DMS53 treated with DMSO at 0.1 percent for 48 hours (cell line): ENCODE measurements around the gene ZCCHC14.
"Not testable (repeated sequence)": the region's sequence is repeated elsewhere in the genome, so short reads cannot be mapped to it uniquely, and the experiment has no call there.

ENCODE experiments used
- DNase-seq: peaks from one replicate; lab custom pipeline; 2025; ENCODE audit not compliant: unreplicated experiment; lab: John Stamatoyannopoulos, UW

ZCCHC14 gene

DNA sequence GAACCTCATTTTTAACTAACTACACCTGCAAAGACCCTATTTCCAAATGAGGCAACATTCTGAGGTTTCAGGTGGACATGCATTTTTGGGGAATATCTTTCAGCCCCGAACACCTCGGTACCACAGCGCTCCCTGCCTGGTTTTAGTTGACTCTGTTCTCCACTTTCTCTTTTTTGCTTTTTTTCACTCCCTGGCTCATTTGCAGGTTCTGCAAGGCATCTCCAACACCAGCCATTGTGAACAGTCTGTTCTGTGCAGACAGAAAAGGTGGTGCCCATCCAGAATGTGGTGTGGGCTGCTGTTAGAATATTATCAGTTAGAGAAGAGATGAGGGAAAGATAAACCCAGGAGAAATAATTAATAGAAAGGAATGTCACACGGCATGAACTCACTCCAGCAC lies 32.5 kb upstream of the ZCCHC14 start:
- DNase-seq = no peak

DNA sequence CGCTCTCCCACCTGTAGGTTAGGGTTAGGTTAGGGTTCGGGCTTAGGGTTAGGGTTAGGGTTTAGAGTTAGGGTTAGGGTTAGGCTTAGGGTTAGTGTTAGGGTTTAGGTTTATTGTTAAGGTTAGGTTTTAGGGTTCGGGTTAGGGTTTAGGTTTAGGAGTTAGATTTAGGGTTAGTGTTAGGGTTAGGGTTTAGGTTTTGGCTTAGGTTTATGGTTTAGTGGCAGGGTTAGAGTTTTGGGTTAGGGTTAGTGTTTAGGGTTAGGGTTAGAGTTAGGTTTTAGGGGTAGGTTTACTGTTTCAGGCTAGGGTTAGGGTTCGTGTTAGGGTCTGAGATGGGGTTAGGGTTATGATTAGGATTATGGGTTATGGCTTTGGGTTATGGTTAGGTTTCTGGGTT lies 31.6 kb upstream of the ZCCHC14 start:
- no peak for DNase-seq

DNA sequence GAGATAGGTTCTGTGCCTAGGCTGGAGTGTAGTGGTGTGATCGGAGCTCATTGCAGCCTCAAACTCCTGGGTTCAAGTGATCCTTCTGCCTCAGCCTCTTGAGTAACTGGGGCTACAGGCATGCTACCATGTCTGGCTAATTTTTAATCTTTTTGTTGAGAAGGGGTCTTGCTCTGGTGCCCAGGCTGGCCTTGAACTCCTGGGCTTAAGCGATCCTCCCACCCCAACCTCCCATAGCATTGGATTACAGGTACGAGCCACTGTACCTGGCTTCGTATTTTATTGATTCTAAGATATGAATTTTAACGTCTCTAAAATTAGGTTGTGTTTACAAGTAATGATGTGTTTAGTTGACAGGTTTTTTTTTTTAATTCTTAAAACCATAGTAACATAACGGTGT lies 30.8 kb upstream of the ZCCHC14 start:
- DNase-seq = not testable (repeated sequence)

DNA sequence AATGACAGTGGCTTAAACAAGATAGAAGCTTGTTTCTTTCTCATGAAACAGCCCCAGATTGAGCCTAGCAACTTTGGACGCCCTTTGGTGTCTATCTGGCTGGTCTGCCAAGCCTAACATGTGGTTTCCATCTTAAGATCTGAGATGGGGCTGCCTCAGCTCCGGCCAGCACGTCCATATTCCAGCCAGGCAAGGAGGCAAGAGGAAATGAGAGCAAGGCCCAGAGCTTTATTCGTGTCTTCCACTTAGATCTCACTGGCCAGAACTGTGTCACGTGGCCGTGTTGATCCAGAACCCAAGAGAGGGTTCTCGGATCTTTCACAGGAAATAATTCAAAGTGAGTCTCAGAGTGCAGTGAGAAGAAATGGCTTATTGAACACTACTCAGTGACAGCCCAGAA lies 28.9 kb upstream of the ZCCHC14 start:
- DNase-seq = not testable (repeated sequence)

DNA sequence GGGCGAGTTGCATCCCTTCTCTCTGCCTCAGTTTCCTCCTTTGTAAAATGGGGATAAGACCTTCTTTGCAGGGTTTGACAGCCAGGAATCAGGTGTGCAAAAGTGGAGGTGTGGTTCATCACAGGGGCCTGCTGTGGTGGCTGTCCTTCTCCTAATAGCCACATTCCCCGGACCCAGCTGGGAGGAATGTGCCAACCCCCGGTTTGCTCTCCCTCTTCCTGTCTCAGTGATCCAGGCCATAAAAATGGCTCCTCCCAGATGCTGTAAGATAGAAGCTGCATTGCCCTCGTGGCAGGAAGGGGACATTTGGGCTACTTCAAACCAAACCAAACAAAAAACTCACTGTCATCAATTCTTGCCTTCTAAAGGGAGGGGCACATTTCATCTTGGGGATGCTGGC lies 26.3 kb upstream of the ZCCHC14 start:
- DNase-seq = not testable (repeated sequence)

DNA sequence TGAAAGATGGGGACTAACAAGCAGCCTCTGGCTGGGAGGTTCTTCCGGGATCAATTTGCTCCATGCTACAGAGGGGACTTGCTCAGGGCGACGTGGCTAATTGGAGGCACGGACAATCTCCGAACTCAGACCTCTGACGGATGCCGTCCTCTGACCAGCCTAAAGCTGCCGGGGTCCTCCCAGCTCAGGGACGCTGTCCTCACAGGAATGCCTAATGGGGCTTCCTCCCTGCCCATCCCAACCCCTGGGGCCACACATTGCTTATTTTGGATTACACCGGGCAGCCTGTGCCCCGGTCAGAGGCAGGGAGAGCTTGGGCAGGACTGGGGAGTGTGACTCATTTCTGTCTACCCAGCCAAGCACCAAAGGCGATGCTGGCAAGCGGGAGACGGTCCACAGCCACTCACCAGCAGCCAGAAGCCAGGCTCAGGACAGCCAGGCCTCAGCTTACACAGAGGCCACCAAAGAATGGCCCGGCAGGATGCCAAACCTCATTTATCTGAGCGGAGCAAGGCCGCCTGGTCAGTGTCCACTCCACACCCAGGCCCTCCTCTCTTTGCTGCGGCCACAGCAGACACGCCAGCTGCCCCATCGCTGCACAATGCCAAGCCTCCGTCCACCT lies 25.7 kb upstream of the ZCCHC14 start:
- DNase-seq = not testable (repeated sequence)

DNA sequence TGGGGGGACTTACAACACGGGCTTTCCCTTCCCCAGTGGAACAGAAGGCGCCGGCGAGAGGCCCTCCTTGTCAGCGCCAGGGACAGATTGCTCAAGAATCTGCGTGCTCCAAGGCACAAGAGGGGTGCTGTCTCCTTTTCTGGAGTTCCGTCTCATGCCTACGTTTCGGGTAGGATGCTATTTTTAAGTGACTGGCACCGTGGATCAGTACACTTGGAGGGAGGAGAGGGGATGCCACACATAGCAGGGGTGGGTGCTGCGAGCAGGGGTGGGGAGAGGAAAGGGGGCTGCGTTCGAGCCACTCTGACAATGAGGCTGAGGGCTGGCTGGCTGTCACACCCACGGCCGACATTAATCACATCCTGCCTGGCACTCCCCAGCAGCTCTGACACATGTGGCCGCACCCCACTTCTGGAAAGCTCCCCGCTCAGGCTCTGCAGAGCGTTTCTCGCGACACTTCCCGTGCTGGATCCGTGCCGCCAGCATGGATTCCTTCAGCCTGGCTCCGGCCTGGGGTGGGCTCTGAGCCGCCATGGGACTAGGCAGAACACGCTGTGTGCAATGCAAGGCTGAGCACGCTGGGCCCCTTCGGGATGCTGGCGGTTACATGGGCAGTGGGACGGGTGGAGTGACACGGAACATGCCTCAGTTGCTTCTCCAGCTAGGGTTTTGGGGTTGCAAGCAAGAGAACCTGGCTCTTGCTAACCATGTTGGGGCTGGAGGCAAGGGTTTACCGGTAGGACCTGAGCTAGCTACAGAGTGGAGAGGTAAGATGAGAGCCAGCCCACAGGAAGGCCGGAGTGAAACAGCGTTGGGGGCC lies 25.0 kb upstream of the ZCCHC14 start:
- not testable (repeated sequence) for DNase-seq

DNA sequence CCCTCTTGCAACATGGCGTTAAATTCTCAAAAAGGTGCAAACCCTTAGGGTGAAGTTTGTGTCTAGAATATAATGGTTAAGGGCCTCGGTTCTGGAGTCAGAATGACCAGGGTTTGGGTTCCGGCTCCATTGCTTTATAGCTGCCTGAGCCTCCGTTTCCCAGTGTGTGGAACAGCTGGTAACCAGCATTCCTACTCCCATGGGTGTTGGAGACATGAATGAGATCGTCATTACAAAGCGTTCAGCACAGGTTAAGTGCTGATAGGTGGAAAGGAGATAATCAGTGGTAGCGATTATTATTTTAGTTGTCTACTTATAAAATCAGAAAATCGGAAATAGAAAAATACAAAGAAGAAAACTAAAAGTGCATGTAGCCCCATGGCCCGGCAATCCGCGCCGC lies 23.5 kb upstream of the ZCCHC14 start:
- DNase-seq = no peak

DNA sequence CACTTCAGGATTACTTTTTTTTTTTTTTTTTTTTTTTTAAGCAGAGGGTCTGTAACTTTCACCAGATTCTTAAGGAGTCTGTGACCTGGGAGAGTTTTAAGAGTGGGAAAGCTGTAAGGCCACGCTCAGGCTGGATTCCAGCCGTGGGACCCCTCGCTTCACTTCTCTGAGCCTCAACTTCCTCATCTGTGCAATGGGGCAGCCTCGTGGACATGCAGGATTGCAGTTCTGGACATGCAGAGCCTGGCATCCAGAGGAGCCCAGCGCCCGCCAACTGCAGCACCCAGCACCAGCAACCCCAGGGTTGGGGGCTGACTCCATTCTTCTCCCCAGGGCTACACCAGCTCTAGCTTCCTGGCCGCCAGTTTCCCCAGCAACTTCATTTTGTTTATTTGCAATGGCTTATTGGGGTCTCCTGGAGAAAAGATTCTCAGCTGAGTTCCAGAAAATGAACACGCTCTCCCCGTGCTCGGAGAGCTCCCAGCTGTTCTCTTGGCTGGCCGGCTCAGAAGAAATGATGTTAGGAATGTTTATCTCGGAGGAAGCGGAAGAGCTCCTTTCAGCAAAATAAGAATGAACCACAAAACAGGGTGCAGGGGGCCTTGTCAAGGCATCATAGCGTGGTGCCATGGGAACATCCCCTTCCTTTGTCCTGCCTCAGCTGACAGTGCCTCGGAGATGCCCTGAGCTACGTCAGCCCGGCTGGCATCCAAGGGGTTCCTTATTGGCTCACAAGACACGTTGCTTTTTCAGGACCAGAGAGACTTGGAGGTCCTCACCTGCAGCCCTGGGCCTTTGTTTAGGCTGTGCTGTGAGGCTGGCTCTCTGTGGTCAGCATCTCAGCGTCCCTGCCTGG lies 22.9 kb upstream of the ZCCHC14 start:
- no peak for DNase-seq

DNA sequence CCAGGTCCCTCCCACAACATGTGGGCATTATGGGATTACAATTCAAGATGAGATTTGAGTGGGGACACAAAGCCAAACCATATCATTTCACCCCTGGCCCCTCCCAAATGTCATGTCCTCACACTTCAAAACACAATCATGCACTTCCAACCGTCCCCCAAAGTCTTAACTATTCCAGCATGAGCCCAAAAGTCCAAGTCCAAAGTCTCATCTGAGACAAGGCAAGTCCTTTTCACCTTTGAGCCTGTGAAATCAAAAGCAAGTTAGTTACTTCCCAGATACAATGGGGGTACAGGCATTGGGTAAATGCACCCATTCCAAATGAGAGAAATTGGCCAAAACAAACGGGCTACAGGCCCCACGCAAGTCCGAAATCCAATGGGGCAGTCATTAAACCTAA lies 17.0 kb upstream of the ZCCHC14 start:
- DNase-seq = not testable (repeated sequence)

DNA sequence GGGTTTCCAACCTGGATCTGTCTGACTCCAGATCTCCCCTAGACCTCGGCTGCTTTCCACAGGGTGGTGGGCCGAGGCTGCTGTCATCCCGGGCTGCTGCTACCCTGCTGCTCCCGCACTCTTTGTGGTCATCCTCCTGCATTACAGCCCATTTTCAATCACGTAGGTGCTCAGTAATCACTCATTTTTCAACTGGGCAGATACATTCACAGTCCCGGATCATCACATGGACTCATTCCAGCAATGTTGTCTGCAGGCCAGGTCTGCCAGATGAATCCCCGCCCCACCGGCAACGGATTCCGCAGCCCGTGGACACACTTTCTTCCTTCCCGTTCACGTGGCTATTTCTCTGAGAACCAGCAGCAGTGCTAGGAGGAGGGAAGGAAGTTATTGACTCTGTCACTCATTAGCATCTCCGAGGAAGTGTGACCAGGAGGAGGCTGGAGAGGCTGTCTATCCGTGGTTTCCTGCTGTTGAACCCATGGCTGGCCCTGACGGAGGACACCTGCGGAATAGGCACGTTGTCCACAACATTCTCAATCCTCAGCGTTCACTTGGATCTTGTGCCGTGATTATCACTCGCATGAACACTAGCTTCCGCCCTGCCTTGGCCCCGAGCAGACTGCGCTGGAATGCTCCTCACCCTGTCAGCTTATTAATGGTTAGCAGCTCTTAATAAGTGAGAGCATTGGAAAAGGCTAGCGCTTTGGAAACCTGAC lies 14.7 kb upstream of the ZCCHC14 start:
- DNase-seq = no peak

DNA sequence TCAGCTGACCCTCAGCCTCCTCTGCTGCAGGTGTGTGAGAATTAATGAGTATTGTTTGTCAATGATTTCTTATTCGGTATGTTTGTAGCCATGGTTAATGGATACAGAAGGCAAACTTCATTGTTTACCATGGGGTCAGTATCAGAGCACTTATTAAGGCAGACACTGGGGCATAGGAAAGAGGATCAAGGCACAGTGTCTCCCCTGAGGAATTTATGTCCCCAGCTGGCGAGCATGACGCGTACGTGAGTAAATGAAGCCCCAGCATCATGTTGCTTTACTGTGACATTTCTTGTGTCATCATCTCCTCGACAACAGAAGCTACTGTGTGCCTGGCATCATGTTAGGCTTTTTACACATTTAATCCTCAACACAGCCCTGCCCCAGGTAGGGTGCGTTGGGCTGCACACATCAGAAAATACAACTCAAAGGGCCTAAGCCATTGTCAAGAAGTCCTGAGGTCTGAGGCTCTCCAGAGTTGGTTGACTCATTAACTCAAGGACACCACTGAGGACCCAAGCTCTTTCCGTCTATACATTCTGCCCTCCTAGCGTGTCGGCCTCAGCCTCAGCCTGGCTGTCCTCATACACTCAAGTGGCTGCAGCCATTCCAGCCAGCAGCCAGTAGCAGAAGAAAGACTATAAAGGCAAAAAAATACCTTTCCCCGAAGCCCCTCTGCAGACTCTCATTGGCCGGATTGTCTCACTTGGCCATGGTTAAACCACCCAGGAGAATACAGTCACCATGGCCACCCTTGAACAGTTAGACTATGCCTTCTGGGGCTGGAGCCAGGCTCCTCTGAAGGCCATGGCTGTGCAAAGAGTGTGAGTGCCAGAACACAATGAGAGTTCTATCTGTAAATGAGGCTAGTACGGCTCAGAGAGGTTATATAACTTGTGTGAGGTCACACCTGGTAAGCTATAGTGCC lies 13.9 kb upstream of the ZCCHC14 start:
- DNase-seq = no peak

DNA sequence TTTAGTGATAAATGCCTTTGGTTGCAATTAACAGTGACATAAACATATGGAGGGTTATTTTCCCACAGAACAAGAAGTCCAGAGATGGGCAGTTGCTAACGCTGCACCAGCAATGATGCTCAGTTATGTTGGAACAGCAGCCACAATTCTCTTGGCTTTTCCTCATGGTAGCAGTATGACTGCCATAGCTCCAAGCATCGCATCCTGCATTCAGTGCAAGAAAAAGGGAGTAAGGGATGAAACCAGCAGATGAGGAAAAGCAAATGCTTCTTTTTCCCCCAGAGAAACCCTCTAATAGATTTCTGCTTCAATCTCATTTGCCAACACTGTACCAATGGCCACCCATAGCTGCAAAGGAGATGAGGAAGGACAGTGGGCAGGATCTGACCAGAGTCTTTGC lies 13.0 kb upstream of the ZCCHC14 start:
- DNase-seq = no peak

DNA sequence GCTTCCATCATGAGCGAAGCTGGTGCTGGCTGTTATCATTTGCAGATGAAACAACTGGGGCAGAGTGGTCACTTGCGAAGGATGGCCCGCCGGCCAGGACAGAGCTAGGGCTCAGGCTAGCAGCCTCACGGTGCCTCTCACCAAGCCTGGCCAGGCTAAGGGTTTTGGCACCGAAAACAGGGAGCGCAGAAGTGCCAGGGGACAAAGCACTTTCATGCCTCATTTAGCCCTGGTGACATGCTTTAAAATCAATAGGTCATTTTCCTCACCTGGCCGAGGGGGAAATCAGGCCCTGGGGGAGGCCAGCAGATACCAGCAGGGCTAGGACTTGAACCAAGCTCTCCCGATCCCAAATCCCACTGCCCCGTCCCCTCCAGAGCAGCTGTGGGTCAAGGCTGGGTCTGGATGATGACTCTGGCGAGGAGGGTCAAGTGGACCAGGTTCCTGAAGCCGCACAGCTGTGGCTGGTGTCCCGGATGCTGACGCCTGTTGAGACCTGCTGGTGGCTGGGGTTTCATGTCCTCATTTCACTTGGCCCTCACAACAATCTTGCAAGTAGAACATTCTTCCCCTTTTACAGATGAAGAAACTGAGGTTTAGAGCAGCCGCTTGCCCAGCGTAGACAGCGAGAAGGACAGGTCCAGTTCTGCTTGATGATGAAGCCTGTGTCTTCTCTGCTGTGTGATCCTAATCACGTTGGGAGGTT lies 10.6 kb upstream of the ZCCHC14 start:
- not testable (repeated sequence) for DNase-seq

DNA sequence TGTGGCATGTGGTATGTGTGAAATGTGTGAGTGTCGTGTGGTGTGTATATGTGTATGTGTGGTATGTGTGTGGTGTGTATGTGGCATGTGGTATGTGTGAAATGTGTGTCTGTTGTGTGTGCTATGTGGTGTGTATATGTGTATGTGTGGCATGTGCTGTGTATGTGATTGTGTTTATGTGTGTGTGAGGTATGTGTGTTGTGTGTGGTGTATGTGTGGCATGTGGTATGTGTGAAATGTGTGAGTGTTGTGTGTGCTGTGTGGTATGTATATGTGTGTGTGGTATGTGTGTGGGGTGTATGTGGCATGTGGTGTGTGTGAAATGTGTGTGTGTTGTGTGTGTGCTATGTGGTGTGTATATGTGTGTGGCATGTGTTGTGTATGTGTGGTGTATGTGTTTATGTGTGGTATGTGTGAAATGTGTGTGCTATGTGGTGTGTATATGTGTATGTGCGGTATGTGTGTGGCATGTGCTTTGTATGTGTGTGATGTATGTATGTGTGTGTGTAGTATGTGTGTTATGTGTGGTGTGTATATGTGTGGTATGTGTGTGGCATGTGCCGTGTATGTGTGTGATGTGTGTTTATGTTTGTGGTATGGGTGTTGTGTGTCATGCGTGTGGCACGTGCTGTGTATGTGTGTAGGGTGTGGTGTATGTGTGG lies 9.6 kb upstream of the ZCCHC14 start:
- DNase-seq = no peak

DNA sequence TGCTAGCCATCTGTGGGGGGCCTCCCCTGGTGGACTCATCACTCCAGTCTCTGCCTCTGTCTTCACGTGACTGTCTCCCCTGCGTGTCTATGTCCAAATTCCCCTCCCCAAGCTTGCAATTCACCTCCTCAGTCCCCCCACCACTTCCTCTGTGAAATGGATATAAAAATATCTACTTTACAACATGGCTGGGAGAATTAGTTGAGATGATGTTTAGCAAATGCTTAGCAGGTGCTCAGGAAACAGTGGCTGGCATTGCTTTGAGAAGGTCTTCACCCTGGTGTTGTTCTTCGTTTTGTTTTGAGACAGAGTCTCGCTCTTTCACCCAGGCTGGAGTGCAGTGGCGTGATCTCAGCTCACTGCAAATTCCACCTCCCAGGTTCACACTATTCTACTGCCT lies 8.3 kb upstream of the ZCCHC14 start:
- DNase-seq = no peak

DNA sequence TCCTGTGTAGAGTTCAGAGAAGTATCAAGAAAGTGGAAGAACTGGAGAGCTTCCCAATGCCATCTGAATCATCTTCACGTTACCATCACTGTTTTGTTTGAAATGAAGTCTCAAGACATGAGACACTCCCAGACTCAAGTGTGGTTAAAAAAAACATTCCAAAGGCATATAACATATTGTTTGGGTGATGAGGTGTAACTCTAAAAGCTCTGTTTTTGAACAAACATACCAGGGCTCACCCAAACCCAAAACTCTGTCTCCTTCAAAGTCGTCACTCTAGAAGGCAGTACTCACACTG lies 6.3 kb upstream of the ZCCHC14 start:
- no peak for DNase-seq

DNA sequence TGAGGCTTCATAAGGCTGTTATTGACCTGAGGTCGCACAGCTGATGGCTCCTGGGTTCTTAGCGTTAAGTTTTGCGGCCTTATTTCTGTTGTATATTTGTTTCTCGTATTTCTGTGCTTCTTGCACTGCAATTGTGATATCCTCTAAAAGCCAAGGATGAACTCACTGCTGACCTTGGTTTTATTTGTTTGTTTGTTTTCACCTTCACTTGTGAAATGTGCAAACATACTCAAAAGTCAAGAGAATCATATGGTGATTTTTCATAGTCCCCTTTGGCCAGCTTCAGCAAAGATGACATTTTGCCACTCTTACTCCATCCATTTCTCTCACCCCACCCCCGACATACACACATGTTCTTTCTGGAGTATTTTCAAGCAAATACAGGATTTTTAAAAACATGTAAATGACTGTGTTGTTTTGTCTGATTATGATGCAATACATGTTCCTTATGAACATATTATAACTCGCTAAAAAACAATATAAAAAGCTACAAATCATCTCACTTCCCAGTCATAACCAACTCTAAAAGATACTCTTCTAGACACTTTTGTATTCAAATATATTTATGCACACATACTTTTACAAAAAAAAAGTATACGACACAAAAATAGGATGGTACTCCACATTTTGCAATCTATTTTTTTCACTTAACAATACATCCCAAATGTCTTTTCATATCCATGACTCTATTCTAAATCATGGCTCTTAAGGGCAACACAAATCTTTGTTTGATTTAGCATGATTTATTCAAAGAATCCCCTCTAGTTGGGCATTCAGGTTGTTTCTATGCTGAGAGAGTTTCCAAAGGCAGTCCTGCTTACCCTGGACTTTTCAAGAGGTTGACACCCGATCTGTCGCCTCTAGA lies 5.7 kb upstream of the ZCCHC14 start:
- no peak for DNase-seq
